H9 (cell line): ENCODE data around the gene TTC28. TPM values are rescaled to one million over a fixed set of nuclear protein-coding genes. Genes with fewer than 3 reads are reported as not detected.

Experiments
- DNase-seq: peaks from one replicate; pipeline ENCODE4 v3.0.0-alpha.2; 2017
- H2AFZ ChIP-seq: one replicate; pipeline ENCODE4 v1.6.1; 2013; ENCODE audit warnings: mild to moderate bottlenecking, low read length, control low read depth, moderate library complexity
- H2AK5ac ChIP-seq: 2 replicates; pipeline ENCODE4 v1.6.1; 2013; ENCODE audit warnings: low read length, control low read depth, mixed read lengths; ENCODE audit not compliant: insufficient read length
- H2BK120ac ChIP-seq: one replicate; pipeline ENCODE4 v1.6.1; 2013; ENCODE audit warnings: low read depth, mild to moderate bottlenecking, low read length, control low read depth, inconsistent platforms; ENCODE audit not compliant: poor library complexity, severe bottlenecking
- H2BK12ac ChIP-seq: 2 replicates; pipeline ENCODE4 v1.6.1; 2013; ENCODE audit warnings: low read length, control low read depth, mixed read lengths, low read depth; ENCODE audit not compliant: insufficient read length
- H2BK15ac ChIP-seq: 2 replicates; pipeline ENCODE4 v1.6.1; 2013; ENCODE audit warnings: low read depth, low read length, control low read depth
- H2BK20ac ChIP-seq: one replicate; pipeline ENCODE4 v1.6.1; 2013; ENCODE audit warnings: low read depth, mild to moderate bottlenecking, low read length, control low read depth, inconsistent platforms; ENCODE audit not compliant: poor library complexity, severe bottlenecking
- H2BK5ac ChIP-seq: 2 replicates; pipeline ENCODE4 v1.6.1; 2013; ENCODE audit warnings: low read length, control low read depth, mixed read lengths; ENCODE audit not compliant: insufficient read length
- H3K14ac ChIP-seq: 2 replicates; pipeline ENCODE4 v1.6.1; 2013; ENCODE audit warnings: low read length, control low read depth; ENCODE audit not compliant: insufficient read depth
- H3K18ac ChIP-seq: 2 replicates; pipeline ENCODE4 v1.6.1; 2013; ENCODE audit warnings: low read depth, mild to moderate bottlenecking, mixed read lengths, low read length, control low read depth; ENCODE audit not compliant: insufficient read length
- H3K23ac ChIP-seq: 2 replicates; pipeline ENCODE4 v1.6.1; 2013; ENCODE audit warnings: low read length, control low read depth, mixed read lengths, low read depth; ENCODE audit not compliant: insufficient read length
- H3K23me2 ChIP-seq: 2 replicates; pipeline ENCODE4 v1.6.1; 2013; ENCODE audit warnings: low read depth, mild to moderate bottlenecking, mixed read lengths, low read length, control low read depth; ENCODE audit not compliant: insufficient read length, poor library complexity, severe bottlenecking
- H3K27ac ChIP-seq: 2 replicates; pipeline ENCODE4 v1.5.1; 2013; ENCODE audit warnings: low read length, control low read depth, mixed read lengths, low read depth; ENCODE audit not compliant: insufficient read length
- H3K27me3 ChIP-seq: 2 replicates; pipeline ENCODE4 v1.6.1; 2013; ENCODE audit warnings: low read length, control low read depth, inconsistent platforms; ENCODE audit not compliant: insufficient read depth
- H3K4ac ChIP-seq: 2 replicates; pipeline ENCODE4 v1.6.1; 2013; ENCODE audit warnings: low read depth, mild to moderate bottlenecking, control low read depth, inconsistent platforms, low read length, moderate library complexity
- H3K4me1 ChIP-seq: 2 replicates; pipeline ENCODE4 v1.6.1; 2013; ENCODE audit warnings: low read length, control low read depth, inconsistent platforms; ENCODE audit not compliant: insufficient read depth
- H3K4me2 ChIP-seq: 2 replicates; pipeline ENCODE4 v1.6.1; 2013; ENCODE audit warnings: low read length, control low read depth, mixed read lengths; ENCODE audit not compliant: insufficient read length, insufficient read depth
- H3K56ac ChIP-seq: 2 replicates; pipeline ENCODE4 v1.6.1; 2013; ENCODE audit warnings: low read depth, mild to moderate bottlenecking, mixed read lengths, low read length, control low read depth; ENCODE audit not compliant: insufficient read length
- H3K79me1 ChIP-seq: 2 replicates; pipeline ENCODE4 v1.6.1; 2013; ENCODE audit warnings: low read depth, mild to moderate bottlenecking, moderate library complexity, low read length, control low read depth, inconsistent platforms; ENCODE audit not compliant: insufficient read depth, poor library complexity, severe bottlenecking
- H3K79me2 ChIP-seq: 2 replicates; pipeline ENCODE4 v1.6.1; 2013; ENCODE audit warnings: low read length, control low read depth, inconsistent platforms; ENCODE audit not compliant: insufficient read depth
- H3K9ac ChIP-seq: 2 replicates; pipeline ENCODE4 v1.6.1; 2013; ENCODE audit warnings: low read length, control low read depth, mixed read lengths; ENCODE audit not compliant: insufficient read length; ENCODE audit errors: extremely low read depth
- H3K9me3 ChIP-seq: one replicate; pipeline ENCODE4 v1.6.1; 2013; ENCODE audit warnings: low read depth, low read length, inconsistent platforms; ENCODE audit not compliant: control insufficient read depth
- H3T11ph ChIP-seq: one replicate; pipeline ENCODE4 v1.6.1; 2013; ENCODE audit warnings: mild to moderate bottlenecking, low read length, control low read depth, inconsistent platforms
- H4K20me1 ChIP-seq: one replicate; pipeline ENCODE4 v1.6.1; 2013; ENCODE audit not compliant: control insufficient read depth, insufficient read length, insufficient read depth
- H4K5ac ChIP-seq: 2 replicates; pipeline ENCODE4 v1.6.1; 2013; ENCODE audit warnings: low read depth, mild to moderate bottlenecking, mixed read lengths, low read length, control low read depth; ENCODE audit not compliant: insufficient read length
- H4K8ac ChIP-seq: replicated peaks from 2 replicates; pipeline ENCODE4 v1.6.1; 2013; ENCODE audit warnings: low read length, control low read depth, mixed read lengths, low read depth; ENCODE audit not compliant: insufficient read length
- H4K91ac ChIP-seq: 2 replicates; pipeline ENCODE4 v1.6.1; 2013; ENCODE audit warnings: low read depth, mild to moderate bottlenecking, moderate library complexity, mixed read lengths, low read length, control low read depth; ENCODE audit not compliant: insufficient read length
- H3K27ac Mint-ChIP-seq, 3 experiments: 2 replicates in 2 of 3; 3 replicates in 1 of 3; pipeline ENCODE4 v1.8.0; 2020 to 2021; ENCODE audit warnings: mixed read lengths in 3 of 3, mild to moderate bottlenecking in 1 of 3, moderate library complexity in 1 of 3
- H3K27me3 Mint-ChIP-seq: 2 replicates; pipeline ENCODE4 v1.8.0; 2021; ENCODE audit warnings: low read depth, mild to moderate bottlenecking, moderate library complexity, mixed read lengths
- H3K36me3 Mint-ChIP-seq, 3 experiments: 2 replicates in 2 of 3; 3 replicates in 1 of 3; pipeline ENCODE4 v1.8.0; 2020 to 2021; ENCODE audit warnings: low read depth in 3 of 3, mixed read lengths in 3 of 3; ENCODE audit not compliant: insufficient read depth in 1 of 3
- H3K4me1 Mint-ChIP-seq, 2 experiments: 2 replicates each; pipeline ENCODE4 v1.8.0; 2020; ENCODE audit warnings: mixed read lengths in 2 of 2
- H3K4me3 Mint-ChIP-seq, 2 experiments: 2 replicates in 1 of 2; 3 replicates in 1 of 2; pipeline ENCODE4 v1.8.0; 2020 to 2021; ENCODE audit warnings: mild to moderate bottlenecking in 2 of 2, mixed read lengths in 2 of 2, moderate library complexity in 1 of 2
- H3K9me3 Mint-ChIP-seq, 2 experiments: 2 replicates in 1 of 2; 3 replicates in 1 of 2; pipeline ENCODE4 v1.8.0; 2020; ENCODE audit warnings: mild to moderate bottlenecking in 2 of 2, mixed read lengths in 2 of 2, moderate library complexity in 1 of 2
- CTCF ChIP-seq: fragments of 200-600 bp; sonication (generic); conservative IDR thresholded peaks from 3 replicates; pipeline ENCODE4 v1.8.0; 2021; ENCODE audit warnings: antibody characterized with exemption, mild to moderate bottlenecking
- WGBS: extraction: QIAGEN DNeasy Blood & Tissue Kit; methylation state at CpG from one replicate; pipeline ENCODE4 v1.1.7; 2013; ENCODE audit warnings: missing lambda C conversion rate, low lambda C conversion rate, mixed read lengths; ENCODE audit not compliant: insufficient read length; ENCODE audit errors: extremely low coverage; 5-methylcytosine and 5-hydroxymethylcytosine counted together
- total RNA-seq: library from RNA; stranded (reverse); gene quantifications from 2 replicates; pipeline ENCODE4 v1.2.1, GENCODE V29; 2021

TTC28 gene
- total RNA-seq, 1 experiment from 2014 or later = 13.6 TPM

GRCh38 chr22:28629420-28630176 is 50.0 kb downstream of the TTC28 start:
- Mint-ChIP-seq H3K4me3 (peak overlapping the region in 1 of 2 experiments; percentile 65; a peak in 2 of 5 replicates), H3K4me1 (peaks cover 12 to 15% of the 10 kb centered on the region in 2 experiments), H3K27ac (peak overlapping the region; percentile 87 to 96 (median 90); a peak in 5 of 7 replicates), H3K9me3 (no peaks in the 10 kb centered on the region), H3K36me3 (no peaks in the 10 kb centered on the region), H3K27me3 (no peaks in the 10 kb centered on the region)
- H2BK15ac ChIP-seq = no peak overlapping the region
- no peak overlapping the region for H3K56ac ChIP-seq
- H4K91ac ChIP-seq = no peak overlapping the region
- no peaks in the 10 kb centered on the region for H3K9me3 ChIP-seq
- H3T11ph ChIP-seq = no peak overlapping the region
- no peak overlapping the region for H2BK5ac ChIP-seq
- no peaks in the 10 kb centered on the region for H3K23me2 ChIP-seq
- no peak overlapping the region for H2BK20ac ChIP-seq
- H3K79me1 ChIP-seq = no peaks in the 10 kb centered on the region
- H3K4me2 ChIP-seq = no peak overlapping the region
- no peak for DNase-seq
- H3K27me3 ChIP-seq = no peaks in the 10 kb centered on the region
- H4K5ac ChIP-seq = no peak overlapping the region
- no peak overlapping the region; the same call in 1 of the 2 replicates for H3K4ac ChIP-seq
- no peak overlapping the region for H3K9ac ChIP-seq
- H2BK12ac ChIP-seq = no peak overlapping the region
- no peaks in the 10 kb centered on the region for H3K4me1 ChIP-seq
- no peak overlapping the region for H2AK5ac ChIP-seq
- TF ChIP-seq CTCF = no peak
- H2BK120ac ChIP-seq = peak overlapping the region; percentile 77
- WGBS = no CpG with 5 or more reads among the region's 4 CpGs
- H2AFZ ChIP-seq = peak overlapping the region; percentile 77
- no peak overlapping the region for H4K8ac ChIP-seq
- no peak overlapping the region for H3K27ac ChIP-seq
- no peaks in the 10 kb centered on the region for H4K20me1 ChIP-seq
- H3K14ac ChIP-seq = no peak overlapping the region
- H3K23ac ChIP-seq = no peak overlapping the region
- H3K18ac ChIP-seq = no peak overlapping the region
- H3K79me2 ChIP-seq = no peaks in the 10 kb centered on the region
